Naive B cell (primary cell): ENCODE measurements around the gene CHD6. TPM values are rescaled to one million over a fixed set of nuclear protein-coding genes. Genes with fewer than 3 reads are reported as not detected.

Experiments
- ATAC-seq, 2 donors: fragments of 150-1000 bp; cut with Tn5 transposase; 2 replicates each; pipeline ENCODE4 v1.10.0; 2021; ENCODE audit warnings: low read depth in 2 of 2, mild to moderate bottlenecking in 2 of 2, moderate library complexity in 2 of 2
- DNase-seq: peaks from one replicate; pipeline ENCODE4 v3.0.0; 2022
- H3K27ac Mint-ChIP-seq, 6 donors: one replicate each; pipeline ENCODE4 v1.8.0; 2020 to 2022; ENCODE audit warnings: mild to moderate bottlenecking in 6 of 6, mixed read lengths in 6 of 6, moderate library complexity in 5 of 6, inconsistent platforms in 2 of 6
- H3K27me3 Mint-ChIP-seq, 3 donors: one replicate each; pipeline ENCODE4 v1.8.0; 2021 to 2022; ENCODE audit warnings: mixed read lengths in 3 of 3, mild to moderate bottlenecking in 1 of 3
- H3K36me3 Mint-ChIP-seq, 2 donors: one replicate each; pipeline ENCODE4 v1.8.0; 2020 to 2022; ENCODE audit warnings: mixed read lengths in 2 of 2, inconsistent platforms in 1 of 2, mild to moderate bottlenecking in 1 of 2
- H3K4me1 Mint-ChIP-seq, 3 donors: one replicate each; pipeline ENCODE4 v1.8.0; 2020 to 2022; ENCODE audit warnings: mixed read lengths in 3 of 3, inconsistent platforms in 1 of 3, mild to moderate bottlenecking in 1 of 3, moderate library complexity in 1 of 3
- H3K4me3 Mint-ChIP-seq, 8 donors: one replicate each; pipeline ENCODE4 v1.8.0; 2020 to 2022; ENCODE audit warnings: mild to moderate bottlenecking in 8 of 8, mixed read lengths in 8 of 8, moderate library complexity in 8 of 8, inconsistent platforms in 2 of 8
- H3K9me3 Mint-ChIP-seq, 7 donors: one replicate each; pipeline ENCODE4 v1.8.0; 2020 to 2022; ENCODE audit warnings: mixed read lengths in 7 of 7, mild to moderate bottlenecking in 5 of 7, inconsistent platforms in 2 of 7, moderate library complexity in 1 of 7
- polyA plus RNA-seq, 6 donors: library from polyadenylated mRNA; unstranded; fragments of 300-500 nt; fragmentation: Illumina TruSeq; gene quantifications; one replicate each; pipeline ENCODE4 v1.2.3, GENCODE V29; 2021; ENCODE audit warnings: low read depth in 6 of 6

The CHD6 gene
- polyA plus RNA-seq, 6 donors from 2014 or later: 30.5 to 82.8 (median 51.9) TPM

- Mint-ChIP-seq H3K4me1 (peaks cover 28 to 42% (median 33%) of the 10 kb centered on the region in 3 donors), H3K9me3 (no peaks in the 10 kb centered on the region), H3K4me3 (peak overlapping the region; percentile 87 to 99 (median 94)), H3K36me3 (no peaks in the 10 kb centered on the region), H3K27ac (peak overlapping the region; percentile 34 to 98 (median 85)), H3K27me3 (no peaks in the 10 kb centered on the region)
- peak; percentile 8 to 17 for ATAC-seq
- peak; percentile 37 for DNase-seq
Observed at GRCh38 chr20:41617059-41617901, 897 bp downstream of the CHD6 start.

GRCh38 chr20:41616228-41616627 is 1.9 kb downstream of the CHD6 start:
- Mint-ChIP-seq H3K27me3 (no peaks in the 10 kb centered on the region), H3K27ac (peak overlapping the region in 1 of 6 donors; percentile 91), H3K9me3 (no peaks in the 10 kb centered on the region), H3K36me3 (no peaks in the 10 kb centered on the region), H3K4me1 (peaks cover 33 to 50% (median 39%) of the 10 kb centered on the region in 3 donors), H3K4me3 (peak overlapping the region in 6 of 8 donors; percentile 24 to 97 (median 90))
- ATAC-seq (no peak), DNase-seq (no peak)

- Mint-ChIP-seq H3K4me1 (peaks cover 33 to 50% (median 39%) of the 10 kb centered on the region in 3 donors), H3K4me3 (peak overlapping the region in 5 of 8 donors; percentile 45 to 94 (median 50)), H3K27me3 (no peaks in the 10 kb centered on the region), H3K9me3 (no peaks in the 10 kb centered on the region), H3K27ac (no peak overlapping the region), H3K36me3 (no peaks in the 10 kb centered on the region)
- ATAC-seq (no peak), DNase-seq (no peak)
Observed at GRCh38 chr20:41615676-41616075, 2.5 kb downstream of the CHD6 start.

GRCh38 chr20:41615110-41615509 is 3.1 kb downstream of the CHD6 start:
- no peak overlapping the region for H3K27ac Mint-ChIP-seq
- DNase-seq (no peak), ATAC-seq (no peak)
- H3K9me3 Mint-ChIP-seq: no peaks in the 10 kb centered on the region
- no peaks in the 10 kb centered on the region for H3K27me3 Mint-ChIP-seq
- no peaks in the 10 kb centered on the region for H3K36me3 Mint-ChIP-seq
- peaks cover 33 to 51% (median 40%) of the 10 kb centered on the region in 3 donors for H3K4me1 Mint-ChIP-seq
- H3K4me3 Mint-ChIP-seq: peak overlapping the region in 2 of 8 donors; percentile 68 to 94

- H3K27ac Mint-ChIP-seq: no peak overlapping the region
Observed at GRCh38 chr20:41613321-41613720, 4.9 kb downstream of the CHD6 start.

GRCh38 chr20:41609474-41609873 is 8.7 kb downstream of the CHD6 start:
- Mint-ChIP-seq H3K27me3 (no peaks in the 10 kb centered on the region), H3K4me3 (peak overlapping the region in 1 of 8 donors; percentile 34), H3K36me3 (peaks cover 8 to 10% of the 10 kb centered on the region in 2 donors), H3K4me1 (peaks cover 35 to 57% (median 50%) of the 10 kb centered on the region in 3 donors), H3K27ac (peak overlapping the region in 1 of 6 donors; percentile 61), H3K9me3 (peaks cover 0 to 5% (median 3%) of the 10 kb centered on the region in 7 donors)
- DNase-seq (no peak), ATAC-seq (no peak)

More at GRCh38 chr20:41613321-41613720, 4.9 kb downstream of the CHD6 start:
- no peak for DNase-seq
- Mint-ChIP-seq H3K4me3 (peak overlapping the region in 1 of 8 donors; percentile 24), H3K27me3 (no peaks in the 10 kb centered on the region), H3K4me1 (peaks cover 42 to 55% (median 52%) of the 10 kb centered on the region in 3 donors), H3K36me3 (no peaks in the 10 kb centered on the region), H3K9me3 (no peaks in the 10 kb centered on the region)
- no peak for ATAC-seq

- Mint-ChIP-seq H3K27me3 (no peaks in the 10 kb centered on the region), H3K4me1 (peaks cover 37 to 62% (median 46%) of the 10 kb centered on the region in 3 donors), H3K9me3 (peaks cover 0 to 6% (median 3%) of the 10 kb centered on the region in 7 donors), H3K4me3 (no peak overlapping the region), H3K36me3 (peaks cover 8 to 10% of the 10 kb centered on the region in 2 donors), H3K27ac (no peak overlapping the region)
- DNase-seq: no peak
- no peak for ATAC-seq
Observed at GRCh38 chr20:41608606-41609005, 9.6 kb downstream of the CHD6 start.

GRCh38 chr20:41607791-41608190 is 10.4 kb downstream of the CHD6 start:
- no peak for DNase-seq
- Mint-ChIP-seq H3K9me3 (peaks cover 0 to 6% (median 3%) of the 10 kb centered on the region in 7 donors), H3K36me3 (peaks cover 8 to 10% of the 10 kb centered on the region in 2 donors), H3K27ac (no peak overlapping the region), H3K4me3 (no peak overlapping the region), H3K4me1 (peaks cover 37 to 57% (median 40%) of the 10 kb centered on the region in 3 donors), H3K27me3 (no peaks in the 10 kb centered on the region)
- no peak for ATAC-seq

- Mint-ChIP-seq H3K4me1 (peaks cover 37 to 45% (median 37%) of the 10 kb centered on the region in 3 donors), H3K4me3 (no peak overlapping the region), H3K27me3 (no peaks in the 10 kb centered on the region), H3K36me3 (peaks cover 26 to 42% of the 10 kb centered on the region in 2 donors), H3K9me3 (peaks cover 10 to 37% (median 29%) of the 10 kb centered on the region in 7 donors), H3K27ac (no peak overlapping the region)
- DNase-seq (no peak), ATAC-seq (no peak)
Observed at GRCh38 chr20:41604002-41604401, 14.2 kb downstream of the CHD6 start.

- Mint-ChIP-seq H3K9me3 (peaks cover 14 to 52% (median 49%) of the 10 kb centered on the region in 7 donors), H3K27me3 (no peaks in the 10 kb centered on the region), H3K4me1 (peaks cover 24 to 38% (median 27%) of the 10 kb centered on the region in 3 donors), H3K36me3 (peaks cover 23 to 52% of the 10 kb centered on the region in 2 donors), H3K4me3 (no peak overlapping the region), H3K27ac (peak overlapping the region in 1 of 6 donors; percentile 48)
- no peak for DNase-seq
- ATAC-seq: no peak
Observed at GRCh38 chr20:41601742-41602141, 16.4 kb downstream of the CHD6 start.

- Mint-ChIP-seq H3K36me3 (peaks cover 29 to 56% of the 10 kb centered on the region in 2 donors), H3K4me1 (peaks cover 28 to 41% (median 29%) of the 10 kb centered on the region in 3 donors), H3K27ac (peak overlapping the region in 1 of 6 donors; percentile 30), H3K9me3 (peaks cover 17 to 58% (median 56%) of the 10 kb centered on the region in 7 donors), H3K4me3 (no peak overlapping the region), H3K27me3 (no peaks in the 10 kb centered on the region)
- DNase-seq (no peak), ATAC-seq (no peak)
Observed at GRCh38 chr20:41600926-41601631, 17.1 kb downstream of the CHD6 start.

- peaks cover 35 to 64% of the 10 kb centered on the region in 2 donors for H3K36me3 Mint-ChIP-seq
- H3K4me3 Mint-ChIP-seq: no peak overlapping the region
- DNase-seq (no peak), ATAC-seq (no peak)
- H3K4me1 Mint-ChIP-seq: peaks cover 29 to 42% (median 31%) of the 10 kb centered on the region in 3 donors
- peak overlapping the region in 1 of 6 donors; percentile 54 for H3K27ac Mint-ChIP-seq
- H3K9me3 Mint-ChIP-seq: peaks cover 27 to 70% (median 64%) of the 10 kb centered on the region in 7 donors
- no peaks in the 10 kb centered on the region for H3K27me3 Mint-ChIP-seq
Observed at GRCh38 chr20:41599699-41600104, 18.5 kb downstream of the CHD6 start.

- DNase-seq (no peak), ATAC-seq (no peak)
- no peaks in the 10 kb centered on the region for H3K27me3 Mint-ChIP-seq
- H3K4me1 Mint-ChIP-seq: peaks cover 34 to 50% (median 34%) of the 10 kb centered on the region in 3 donors
- peaks cover 32 to 80% (median 71%) of the 10 kb centered on the region in 7 donors for H3K9me3 Mint-ChIP-seq
- H3K27ac Mint-ChIP-seq: no peak overlapping the region
- no peak overlapping the region for H3K4me3 Mint-ChIP-seq
- H3K36me3 Mint-ChIP-seq: peaks cover 42 to 73% of the 10 kb centered on the region in 2 donors
Observed at GRCh38 chr20:41598719-41599118, 19.5 kb downstream of the CHD6 start.
